ENCODE data around the gene COL25A1. TPM values are rescaled to one million over a fixed set of nuclear protein-coding genes. Genes with fewer than 3 reads are reported as not detected.

COL25A1 gene
- total RNA-seq, 1 donor from 2014 or later, result 10.4 TPM

DNA sequence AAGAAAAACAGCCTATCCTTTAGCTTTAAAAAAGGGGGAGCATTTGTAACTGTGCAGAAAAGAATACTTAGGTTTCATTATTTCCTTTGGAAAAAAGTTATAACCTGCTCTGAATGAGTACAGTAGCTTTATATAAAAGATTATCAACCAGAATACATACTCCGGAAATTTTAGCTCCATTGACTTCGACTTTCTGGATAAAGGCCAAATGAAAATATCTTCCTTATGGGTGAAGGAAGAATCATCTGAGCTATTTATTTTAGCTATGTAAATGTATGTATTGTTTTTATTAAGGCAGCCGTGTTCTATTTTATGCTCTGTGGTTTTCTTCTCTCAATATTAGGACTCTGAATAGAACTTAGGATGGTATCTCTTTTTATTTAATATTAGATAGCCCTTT, 470.6 kb downstream of the COL25A1 start:
- Histone ChIP-seq H3K9me3 (ENCODE audit: insufficient read depth, low read depth, low read length) (no peaks in the 10 kb centered on the region), H3K79me2 (ENCODE audit: insufficient read depth, low read length) (no peaks in the 10 kb centered on the region)
- FAIRE-seq, result no peak

DNA sequence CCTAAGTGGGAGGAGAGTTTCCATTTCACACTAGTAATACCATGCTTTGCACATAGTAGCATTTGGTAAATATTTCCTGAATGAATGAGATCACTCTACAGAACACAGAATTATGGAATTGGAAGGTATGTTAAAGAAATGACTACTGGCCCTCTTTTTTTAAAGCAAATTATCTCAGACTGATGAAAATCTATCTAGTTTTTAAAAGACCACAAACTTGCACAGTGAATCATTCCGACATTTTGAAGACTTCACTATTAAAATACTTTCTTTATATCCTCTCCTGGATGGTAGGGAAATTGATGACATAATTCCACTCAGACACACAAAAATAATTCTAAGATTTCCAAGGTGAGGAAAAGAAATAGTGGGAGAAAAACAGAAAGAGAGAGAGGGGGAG, 471.2 kb downstream of the COL25A1 start:
- Mint-ChIP-seq H3K27me3 (ENCODE audit: low read depth, unreplicated experiment) (no peaks in the 10 kb centered on the region), H3K4me3 (ENCODE audit: unreplicated experiment) (no peak overlapping the region), H3K36me3 (ENCODE audit: low read depth, unreplicated experiment) (no peaks in the 10 kb centered on the region), H3K4me1 (ENCODE audit: low read depth, unreplicated experiment) (peaks cover 24% of the 10 kb centered on the region), H3K27ac (ENCODE audit: unreplicated experiment) (no peak overlapping the region), H3K9me3 (ENCODE audit: unreplicated experiment) (no peaks in the 10 kb centered on the region)
- H3K4me2 ChIP-seq (ENCODE audit: low read length), result no peak overlapping the region
- H3K4me3 ChIP-seq (ENCODE audit: insufficient read depth, low read depth, low read length), result no peak overlapping the region
- no peaks in the 10 kb centered on the region for H3K36me3 ChIP-seq (ENCODE audit: insufficient read depth, low read length)
- no peaks in the 10 kb centered on the region for H3K9me3 ChIP-seq (ENCODE audit: insufficient read depth, low read depth, low read length)
- no peaks in the 10 kb centered on the region for H3K27me3 ChIP-seq (ENCODE audit: insufficient read depth, low read length)
- no peak for TF ChIP-seq EZH2 (IDR thresholded peaks at IDR 0.05; ENCODE audit: insufficient read depth, low read length)
- TF ChIP-seq, protein P1, sequence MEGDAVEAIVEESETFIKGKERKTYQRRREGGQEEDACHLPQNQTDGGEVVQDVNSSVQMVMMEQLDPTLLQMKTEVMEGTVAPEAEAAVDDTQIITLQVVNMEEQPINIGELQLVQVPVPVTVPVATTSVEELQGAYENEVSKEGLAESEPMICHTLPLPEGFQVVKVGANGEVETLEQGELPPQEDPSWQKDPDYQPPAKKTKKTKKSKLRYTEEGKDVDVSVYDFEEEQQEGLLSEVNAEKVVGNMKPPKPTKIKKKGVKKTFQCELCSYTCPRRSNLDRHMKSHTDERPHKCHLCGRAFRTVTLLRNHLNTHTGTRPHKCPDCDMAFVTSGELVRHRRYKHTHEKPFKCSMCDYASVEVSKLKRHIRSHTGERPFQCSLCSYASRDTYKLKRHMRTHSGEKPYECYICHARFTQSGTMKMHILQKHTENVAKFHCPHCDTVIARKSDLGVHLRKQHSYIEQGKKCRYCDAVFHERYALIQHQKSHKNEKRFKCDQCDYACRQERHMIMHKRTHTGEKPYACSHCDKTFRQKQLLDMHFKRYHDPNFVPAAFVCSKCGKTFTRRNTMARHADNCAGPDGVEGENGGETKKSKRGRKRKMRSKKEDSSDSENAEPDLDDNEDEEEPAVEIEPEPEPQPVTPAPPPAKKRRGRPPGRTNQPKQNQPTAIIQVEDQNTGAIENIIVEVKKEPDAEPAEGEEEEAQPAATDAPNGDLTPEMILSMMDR (IDR thresholded peaks at IDR 0.05; ENCODE audit: insufficient read depth, low read depth, low read length), result no peak
- no peak for DNase-seq (ENCODE audit: low read depth)
- no peak overlapping the region for H3K27ac ChIP-seq (ENCODE audit: low read depth, low read length)
- H3K9ac ChIP-seq (ENCODE audit: low read length), result no peak overlapping the region
- H4K20me1 ChIP-seq (ENCODE audit: insufficient read depth, low read length), result no peaks in the 10 kb centered on the region
- no peaks in the 10 kb centered on the region for H3K79me2 ChIP-seq (ENCODE audit: insufficient read depth, low read length)
- no peak overlapping the region for H2AFZ ChIP-seq (ENCODE audit: low read depth, low read length)
- FAIRE-seq, result peak; percentile 58
- peaks cover 23% of the 10 kb centered on the region for H3K4me1 ChIP-seq (ENCODE audit: insufficient read depth, low read length)

More for the DNA sequence above, 470.6 kb downstream of the COL25A1 start:
- Mint-ChIP-seq H3K4me1 (ENCODE audit: low read depth, unreplicated experiment) (peaks cover 24% of the 10 kb centered on the region), H3K36me3 (ENCODE audit: low read depth, unreplicated experiment) (no peaks in the 10 kb centered on the region), H3K9me3 (ENCODE audit: unreplicated experiment) (no peaks in the 10 kb centered on the region), H3K4me3 (ENCODE audit: unreplicated experiment) (no peak overlapping the region), H3K27ac (ENCODE audit: unreplicated experiment) (no peak overlapping the region), H3K27me3 (ENCODE audit: low read depth, unreplicated experiment) (no peaks in the 10 kb centered on the region)
- Histone ChIP-seq H3K36me3 (ENCODE audit: insufficient read depth, low read length) (no peaks in the 10 kb centered on the region), H2AFZ (ENCODE audit: low read depth, low read length) (no peak overlapping the region), H3K27ac (ENCODE audit: low read depth, low read length) (no peak overlapping the region), H4K20me1 (ENCODE audit: insufficient read depth, low read length) (no peaks in the 10 kb centered on the region), H3K27me3 (ENCODE audit: insufficient read depth, low read length) (no peaks in the 10 kb centered on the region), H3K4me1 (ENCODE audit: insufficient read depth, low read length) (peaks cover 23% of the 10 kb centered on the region), H3K9ac (ENCODE audit: low read length) (no peak overlapping the region), H3K4me2 (ENCODE audit: low read length) (no peak overlapping the region), H3K4me3 (ENCODE audit: insufficient read depth, low read depth, low read length) (no peak overlapping the region)
- TF ChIP-seq, protein P1 (IDR thresholded peaks at IDR 0.05; ENCODE audit: insufficient read depth, low read depth, low read length), result no peak
- no peak for TF ChIP-seq EZH2 (IDR thresholded peaks at IDR 0.05; ENCODE audit: insufficient read depth, low read length)
- DNase-seq (ENCODE audit: low read depth), result no peak

DNA sequence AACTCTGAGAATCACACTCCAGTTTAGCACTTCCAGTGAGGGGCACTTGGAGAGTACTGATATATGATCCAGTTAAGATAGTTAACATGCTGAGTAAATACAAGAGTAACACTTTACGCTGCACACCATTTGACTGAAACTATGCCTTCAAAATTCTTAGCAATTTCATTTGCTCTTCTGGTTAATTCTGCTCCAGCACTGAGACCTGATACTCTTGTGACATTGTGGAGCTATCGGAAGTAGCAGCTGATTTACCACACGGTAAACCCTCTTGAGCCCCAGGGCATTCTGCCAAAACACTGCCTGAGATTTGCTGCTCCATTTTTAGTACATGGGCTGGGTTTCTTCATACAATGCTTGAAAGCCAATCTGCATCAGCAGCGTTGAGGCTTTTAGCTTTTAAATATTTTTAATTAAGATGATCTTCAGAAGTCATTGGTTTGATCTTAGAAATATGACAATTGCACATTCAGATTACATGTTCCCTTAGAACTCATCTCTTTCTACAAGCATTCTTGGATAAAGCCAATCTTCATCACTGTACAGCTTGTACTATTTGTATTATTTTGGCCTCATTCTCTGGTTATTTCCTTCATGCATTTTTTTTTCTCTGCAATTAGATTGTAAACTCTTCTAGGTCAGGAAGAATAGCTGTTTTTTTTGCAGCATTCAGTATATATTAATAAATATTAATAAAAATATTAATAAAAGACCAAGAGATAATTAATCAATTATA, 471.8 kb downstream of the COL25A1 start:
- Histone ChIP-seq H3K36me3 (ENCODE audit: insufficient read depth, low read length) (no peaks in the 10 kb centered on the region), H4K20me1 (ENCODE audit: insufficient read depth, low read length) (no peaks in the 10 kb centered on the region), H3K4me1 (ENCODE audit: insufficient read depth, low read length) (peaks cover 23% of the 10 kb centered on the region), H3K9ac (ENCODE audit: low read length) (no peak overlapping the region), H2AFZ (ENCODE audit: low read depth, low read length) (no peak overlapping the region), H3K27ac (ENCODE audit: low read depth, low read length) (no peak overlapping the region), H3K4me3 (ENCODE audit: insufficient read depth, low read depth, low read length) (no peak overlapping the region), H3K4me2 (ENCODE audit: low read length) (no peak overlapping the region), H3K9me3 (ENCODE audit: insufficient read depth, low read depth, low read length) (no peaks in the 10 kb centered on the region), H3K79me2 (ENCODE audit: insufficient read depth, low read length) (no peaks in the 10 kb centered on the region), H3K27me3 (ENCODE audit: insufficient read depth, low read length) (no peaks in the 10 kb centered on the region)
- no peaks in the 10 kb centered on the region for H3K9me3 Mint-ChIP-seq (ENCODE audit: unreplicated experiment)
- no peak for DNase-seq (ENCODE audit: low read depth)
- no peaks in the 10 kb centered on the region for H3K27me3 Mint-ChIP-seq (ENCODE audit: low read depth, unreplicated experiment)
- no peak overlapping the region for H3K27ac Mint-ChIP-seq (ENCODE audit: unreplicated experiment)
- H3K4me3 Mint-ChIP-seq (ENCODE audit: unreplicated experiment), result no peak overlapping the region
- H3K4me1 Mint-ChIP-seq (ENCODE audit: low read depth, unreplicated experiment), result peaks cover 24% of the 10 kb centered on the region
- TF ChIP-seq EZH2 (IDR thresholded peaks at IDR 0.05; ENCODE audit: insufficient read depth, low read length), result no peak
- TF ChIP-seq, protein P1 (IDR thresholded peaks at IDR 0.05; ENCODE audit: insufficient read depth, low read depth, low read length), result no peak
- no peak for FAIRE-seq
- no peaks in the 10 kb centered on the region for H3K36me3 Mint-ChIP-seq (ENCODE audit: low read depth, unreplicated experiment)

Measured in astrocyte (in vitro differentiated cells and primary cell).